Measurements from ENCODE around the gene PDE4B.
A peak's percentile ranks its signal among the peaks of the same experiment; 100 is the strongest.

PDE4B gene

GRCh38 chr1:66240491-66241484 is 448.1 kb downstream of the PDE4B start:
- DNase-seq (ENCODE audit: low spot score) = no peak

- DNase-seq (ENCODE audit: low spot score) = peak; percentile 47
These were observed 450.2 kb downstream of the PDE4B start for GRCh38 chr1:66242646-66243547.

DNA sequence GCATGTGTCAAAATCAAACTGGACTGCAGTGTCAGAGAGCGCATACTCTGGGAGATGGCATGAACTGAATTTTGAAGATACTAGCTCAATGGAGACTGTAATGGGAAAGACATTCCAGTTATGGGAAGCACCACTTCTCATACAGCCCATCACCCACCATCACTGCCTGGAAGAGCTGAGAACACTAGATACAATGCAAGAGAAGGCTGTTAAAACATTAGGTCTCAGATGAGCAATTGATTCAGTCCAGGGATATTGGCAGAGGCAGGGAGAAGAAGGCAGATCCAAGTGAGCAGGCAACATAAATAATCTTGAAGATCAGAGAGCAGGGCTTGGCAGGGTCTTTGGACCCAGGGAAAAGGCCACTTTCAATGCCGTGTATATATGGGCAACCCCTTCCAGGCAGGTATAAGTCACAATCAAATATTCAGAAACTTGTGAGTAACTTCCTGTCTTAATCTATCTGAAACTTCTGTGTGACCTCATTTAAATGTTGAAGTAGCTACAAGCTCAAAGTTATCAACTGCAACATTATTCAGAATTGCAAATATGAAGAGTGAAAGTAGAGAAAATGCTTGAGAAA is 450.9 kb downstream of the PDE4B start:
- no peak for DNase-seq (ENCODE audit: low spot score)

DNA sequence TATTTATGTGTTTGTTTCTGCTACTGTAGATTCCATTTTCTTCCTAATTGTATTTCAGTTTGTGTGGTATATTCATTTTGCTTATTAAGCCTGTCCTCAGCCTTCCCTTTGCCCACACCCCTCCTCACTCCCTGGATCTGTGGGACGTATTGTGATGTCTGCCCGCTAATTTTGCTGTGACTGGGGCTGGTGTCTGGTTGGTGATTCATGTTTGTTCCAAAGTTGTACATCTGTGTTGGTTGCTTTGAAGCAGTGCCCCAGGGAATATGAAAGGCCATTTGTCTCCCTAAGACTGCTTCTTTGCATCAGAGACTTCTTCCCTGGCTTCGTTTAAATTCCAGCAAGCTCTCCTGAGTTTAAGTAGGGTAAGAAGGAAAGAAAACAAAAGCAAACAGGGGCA is 451.7 kb downstream of the PDE4B start:
- no peak for DNase-seq (ENCODE audit: low spot score)

- DNase-seq (ENCODE audit: low spot score) = no peak
These were observed 453.0 kb downstream of the PDE4B start for GRCh38 chr1:66245691-66246090.

GRCh38 chr1:66246351-66247269 is 453.9 kb downstream of the PDE4B start:
- no peak for DNase-seq (ENCODE audit: low spot score)

- no peak for DNase-seq (ENCODE audit: low spot score)
These were observed 454.9 kb downstream of the PDE4B start for GRCh38 chr1:66247415-66248208.

GRCh38 chr1:66248257-66248656 is 455.6 kb downstream of the PDE4B start:
- no peak for DNase-seq (ENCODE audit: low spot score)

GRCh38 chr1:66248746-66249145 is 456.1 kb downstream of the PDE4B start:
- no peak for DNase-seq (ENCODE audit: low spot score)

GRCh38 chr1:66250075-66250474 is 457.4 kb downstream of the PDE4B start:
- no peak for DNase-seq (ENCODE audit: low spot score)

DNA sequence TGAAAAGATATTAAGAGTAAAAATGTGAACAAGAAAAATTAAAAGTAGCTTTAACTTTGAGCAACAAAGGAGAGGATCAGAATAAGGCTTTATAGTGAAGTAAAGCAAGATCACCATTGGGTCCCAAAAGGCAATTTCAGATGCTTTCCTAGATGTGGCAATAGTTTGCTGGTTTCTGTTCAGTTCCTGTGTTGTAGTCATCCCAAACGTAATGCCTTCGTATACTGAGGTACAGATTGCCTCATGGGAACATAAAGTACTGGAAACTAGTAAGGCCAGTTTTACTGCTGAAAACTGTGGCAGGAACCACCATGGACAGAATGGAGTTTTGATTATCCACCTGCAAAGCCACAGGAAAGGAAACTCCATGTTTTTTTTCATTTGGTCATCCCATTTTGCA is 457.8 kb downstream of the PDE4B start:
- no peak for DNase-seq (ENCODE audit: low spot score)

- no peak for DNase-seq (ENCODE audit: low spot score)
These were observed 458.9 kb downstream of the PDE4B start for GRCh38 chr1:66251546-66251945.

- peak; percentile 43 for DNase-seq (ENCODE audit: low spot score)
These were observed 460.7 kb downstream of the PDE4B start for GRCh38 chr1:66253330-66253921.

- no peak for DNase-seq (ENCODE audit: low spot score)
These were observed 462.1 kb downstream of the PDE4B start for GRCh38 chr1:66254785-66255184.

DNA sequence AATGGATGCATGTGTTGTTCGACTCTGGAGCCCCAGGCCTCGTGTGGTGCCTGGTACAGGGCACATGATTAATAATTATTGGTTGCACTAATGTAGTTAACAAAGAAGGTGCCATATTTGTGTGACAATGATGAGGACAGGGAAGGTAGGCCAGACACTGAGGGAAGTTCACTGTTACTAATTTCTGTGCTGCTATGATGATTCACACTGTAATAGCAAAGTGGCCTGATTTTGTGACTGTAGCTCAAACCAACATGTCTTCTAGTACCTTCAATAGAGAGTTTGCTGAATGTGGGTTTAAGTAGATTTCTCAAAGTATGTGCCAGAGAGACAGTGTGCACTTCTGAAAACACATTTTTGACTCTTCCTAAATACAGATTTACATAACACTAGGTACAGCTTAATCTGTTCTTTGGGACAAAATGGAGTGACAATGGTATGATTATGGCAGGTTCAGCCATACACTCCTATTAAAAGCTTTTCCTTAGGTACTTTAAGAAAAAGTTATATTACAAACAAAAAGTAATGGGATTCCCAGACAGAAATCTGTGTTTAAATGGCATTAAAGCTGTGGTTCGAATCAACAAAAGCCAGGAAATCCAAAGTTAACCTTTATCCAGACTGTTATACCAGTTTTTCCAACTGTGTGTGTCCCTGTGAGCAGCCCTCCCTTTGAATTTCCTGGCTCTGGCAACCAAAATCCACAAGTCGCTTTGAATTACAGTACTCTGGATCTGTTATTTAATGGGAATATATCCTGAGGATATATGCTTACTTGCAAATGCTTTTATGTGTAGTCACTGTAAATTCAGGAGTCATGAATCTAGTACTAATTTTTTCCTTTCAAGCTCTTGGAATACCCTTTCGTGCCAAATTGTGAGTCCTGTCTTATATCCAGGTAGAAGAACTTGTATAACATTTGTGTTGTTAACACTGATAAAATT is 464.2 kb downstream of the PDE4B start:
- no peak for DNase-seq (ENCODE audit: low spot score)

GRCh38 chr1:66258404-66259105 is 465.9 kb downstream of the PDE4B start:
- DNase-seq (ENCODE audit: low spot score) = no peak

- DNase-seq (ENCODE audit: low spot score) = no peak
These were observed 468.7 kb downstream of the PDE4B start for GRCh38 chr1:66261364-66261763.
